ENCODE data around the gene SMIM34.
"Not testable (repeated sequence)": the region's sequence is repeated elsewhere in the genome, so short reads cannot be mapped to it uniquely, and the experiment has no call there.

- TF ChIP-seq POLR2A (IDR thresholded peaks at IDR 0.05); CTCF (IDR thresholded peaks at IDR 0.05 in 4 of 5, conservative IDR thresholded peaks at IDR 0.05 in 1 of 5): not testable (repeated sequence)
Measured at GRCh38 chr21:34383138-34383537, 40.6 kb downstream of the SMIM34 start.
